Left renal cortex interstitium (tissue), 4 donors: ENCODE results near the gene MCTP1. TPM values are rescaled to one million over a fixed set of nuclear protein-coding genes. Genes with fewer than 3 reads are reported as not detected.
"Not testable (repeated sequence)": the region's sequence is repeated elsewhere in the genome, so short reads cannot be mapped to it uniquely, and the experiment has no call there.

ENCODE experiments used
- DNase-seq, 4 donors: peaks; one replicate each; pipeline ENCODE4 v3.0.0-alpha.2; 2013; ENCODE audit warnings: low read depth in 4 of 4, low spot score in 2 of 4, missing footprints in 1 of 4
- polyA plus RNA-seq, 4 donors: library from polyadenylated mRNA; unstranded; fragments of 120-200 nt; gene quantifications; one replicate each; pipeline ENCODE4 v1.2.1, GENCODE V29; 2013; ENCODE audit not compliant: insufficient read length in 4 of 4

Gene MCTP1
- polyA plus RNA-seq, 4 donors: 3.8 to 6.8 (median 5.1) TPM

- no peak for DNase-seq
Observed at GRCh38 chr5:95043648-95044047, 241.2 kb downstream of the MCTP1 start.

GRCh38 chr5:95043234-95043633, 241.7 kb downstream of the MCTP1 start:
- no peak for DNase-seq

- no peak for DNase-seq
Observed at GRCh38 chr5:95042037-95042436, 242.9 kb downstream of the MCTP1 start.

- no peak for DNase-seq
Observed at GRCh38 chr5:95035891-95036685, 248.8 kb downstream of the MCTP1 start.

DNA sequence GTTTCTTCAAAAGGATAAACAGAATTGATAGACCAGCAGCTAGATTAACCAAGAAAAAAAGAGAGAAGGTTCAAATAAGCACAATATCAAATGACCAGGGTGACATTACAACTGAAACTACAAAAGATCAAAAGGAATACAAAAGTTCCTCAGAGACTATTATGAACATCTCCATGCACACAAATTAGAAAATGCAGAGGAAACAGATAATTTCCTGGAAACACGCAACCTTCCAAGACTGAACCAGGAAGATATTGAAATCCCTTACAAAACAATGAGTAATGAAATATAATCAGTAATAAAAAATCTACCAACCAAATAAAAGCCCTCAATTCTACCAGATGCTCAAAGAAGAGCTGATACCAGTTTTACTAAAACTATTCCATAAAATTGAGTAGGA, 252.1 kb downstream of the MCTP1 start:
- DNase-seq: no peak

DNA sequence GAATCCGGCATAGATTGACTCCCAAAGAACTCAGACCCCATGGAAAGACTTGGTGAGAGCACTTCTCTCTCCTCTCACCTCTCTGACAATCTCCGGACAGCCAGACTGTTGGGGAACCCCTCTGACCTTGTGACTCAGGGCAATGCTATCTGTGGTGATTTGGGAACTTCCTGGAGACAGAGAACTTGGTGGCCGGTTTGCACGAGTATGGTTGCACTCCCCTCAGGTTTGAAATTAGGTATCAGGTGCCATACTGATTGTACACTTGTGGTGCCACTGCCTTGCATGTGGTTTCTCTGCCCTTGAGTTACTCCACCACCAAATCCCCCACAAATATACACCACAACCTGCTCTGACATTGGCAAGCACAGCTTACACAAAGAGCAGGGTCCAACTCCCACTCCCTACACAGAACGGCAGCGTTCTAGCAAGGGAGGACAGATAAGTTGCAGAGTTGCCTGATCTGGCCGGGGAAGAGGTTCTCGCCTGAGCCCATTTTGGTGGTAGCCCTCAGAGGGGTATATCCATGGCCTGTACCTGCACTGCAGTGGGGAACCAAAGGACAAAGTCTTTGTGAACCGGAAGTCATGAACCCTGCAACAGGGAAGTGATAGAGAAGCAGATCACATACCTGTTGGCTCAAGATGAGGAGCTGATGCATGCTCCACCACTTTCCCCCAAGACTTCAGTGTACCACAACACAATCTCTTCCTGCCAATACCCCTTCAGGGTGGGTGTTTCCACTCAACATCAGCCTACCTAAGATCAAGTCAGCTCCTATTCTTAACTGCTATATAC, 255.1 kb downstream of the MCTP1 start:
- DNase-seq: no peak

GRCh38 chr5:95027775-95028174, 257.1 kb downstream of the MCTP1 start:
- no peak for DNase-seq

- DNase-seq: no peak
Observed at GRCh38 chr5:95027151-95027721, 257.7 kb downstream of the MCTP1 start.

- no peak for DNase-seq
Observed at GRCh38 chr5:95026718-95027117, 258.2 kb downstream of the MCTP1 start.

GRCh38 chr5:95022967-95023695, 261.8 kb downstream of the MCTP1 start:
- no peak for DNase-seq

- no peak for DNase-seq
Observed at GRCh38 chr5:95020345-95020744, 264.5 kb downstream of the MCTP1 start.

GRCh38 chr5:95018946-95019345, 265.9 kb downstream of the MCTP1 start:
- DNase-seq: no peak

DNA sequence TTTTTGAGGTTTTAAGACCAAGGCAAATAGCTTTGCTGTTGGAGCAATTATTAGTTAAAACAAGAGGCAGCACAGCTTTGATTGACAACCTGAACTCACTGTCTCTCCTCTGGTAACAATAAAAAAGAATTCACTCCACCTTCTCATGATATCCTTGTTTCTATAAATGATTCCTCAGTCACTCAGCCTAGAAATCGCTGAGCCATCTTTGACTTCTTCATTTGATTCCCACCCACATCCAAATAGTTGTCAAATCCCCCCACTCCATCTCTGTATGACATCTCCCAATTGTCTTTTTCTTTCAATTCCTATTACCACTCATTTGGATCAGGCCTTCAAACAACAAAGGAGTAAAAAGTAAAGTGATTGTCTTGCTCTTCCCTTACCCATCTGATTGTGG, 266.4 kb downstream of the MCTP1 start:
- no peak for DNase-seq

DNA sequence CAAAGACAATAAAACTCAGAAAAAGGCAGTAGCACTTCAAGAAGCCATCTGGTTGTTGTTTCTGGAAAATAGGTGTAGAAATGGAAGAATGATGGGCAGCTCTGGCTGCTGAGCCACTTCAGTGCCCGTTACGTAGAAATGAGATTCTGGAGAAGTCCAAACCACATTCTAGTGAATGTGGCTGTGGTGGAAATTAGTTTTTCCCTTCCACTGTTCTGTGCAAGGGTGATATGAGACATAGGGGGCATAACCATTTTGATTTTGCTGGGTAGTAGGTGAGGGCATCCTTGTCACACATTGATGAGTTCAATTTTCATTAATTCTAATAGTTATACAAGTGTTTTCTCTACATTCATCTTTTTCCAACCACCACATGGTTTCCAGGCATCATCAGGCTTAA, 275.1 kb downstream of the MCTP1 start:
- no peak for DNase-seq

DNA sequence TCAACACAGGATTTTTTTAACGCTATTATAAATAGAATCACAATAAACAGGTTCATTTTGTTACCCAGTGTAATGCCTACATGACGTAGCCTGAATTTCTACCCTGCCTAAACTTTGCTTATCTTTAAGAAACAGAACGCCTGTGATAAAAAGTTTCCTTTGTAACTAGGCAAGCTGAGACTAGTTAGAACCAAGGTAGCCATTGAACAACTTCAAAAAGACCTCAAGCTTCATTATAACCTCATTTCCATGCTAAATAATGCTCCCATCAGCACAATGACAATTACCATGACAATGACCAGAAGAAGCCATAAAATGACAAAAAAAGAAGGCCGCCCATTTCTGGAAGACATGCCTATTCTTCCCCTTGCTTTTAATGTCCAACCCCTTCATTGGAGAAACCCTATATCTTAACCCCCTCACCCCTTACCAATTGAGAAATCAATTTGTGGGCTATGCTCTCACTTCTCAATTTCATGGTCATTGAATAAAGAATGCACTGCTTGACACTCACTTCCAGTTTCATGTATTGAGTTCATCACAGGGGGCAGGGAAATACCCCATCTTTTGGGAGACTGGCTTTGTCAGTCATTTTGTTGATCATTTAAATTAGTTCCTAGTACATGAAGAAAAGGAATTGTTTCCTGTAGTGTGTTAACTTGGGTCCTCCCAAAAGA, 276.8 kb downstream of the MCTP1 start:
- DNase-seq: no peak

DNA sequence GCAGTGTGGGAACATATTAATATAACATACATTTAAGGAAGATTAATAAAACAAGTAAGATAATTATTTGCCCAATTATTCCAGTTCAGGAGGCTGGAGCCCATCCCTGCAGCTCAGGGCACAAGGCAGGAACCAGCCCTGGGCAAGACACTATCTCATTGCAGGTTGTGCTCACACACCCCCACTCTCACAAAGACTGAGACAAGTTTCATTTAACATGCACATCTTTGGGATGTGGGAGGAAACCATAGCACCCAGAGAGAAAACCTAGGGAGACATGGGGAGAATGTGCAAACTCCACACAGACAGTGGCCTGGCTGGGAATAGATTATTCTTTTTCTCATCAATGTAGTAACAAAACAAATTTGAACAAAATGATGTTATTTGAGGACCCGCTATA, 279.1 kb downstream of the MCTP1 start:
- no peak for DNase-seq

- no peak for DNase-seq
Observed at GRCh38 chr5:94998670-94999069, 286.2 kb downstream of the MCTP1 start.

GRCh38 chr5:94994537-94994936, 290.4 kb downstream of the MCTP1 start:
- DNase-seq: not testable (repeated sequence)

- DNase-seq: no peak
Observed at GRCh38 chr5:94993491-94993890, 291.4 kb downstream of the MCTP1 start.

DNA sequence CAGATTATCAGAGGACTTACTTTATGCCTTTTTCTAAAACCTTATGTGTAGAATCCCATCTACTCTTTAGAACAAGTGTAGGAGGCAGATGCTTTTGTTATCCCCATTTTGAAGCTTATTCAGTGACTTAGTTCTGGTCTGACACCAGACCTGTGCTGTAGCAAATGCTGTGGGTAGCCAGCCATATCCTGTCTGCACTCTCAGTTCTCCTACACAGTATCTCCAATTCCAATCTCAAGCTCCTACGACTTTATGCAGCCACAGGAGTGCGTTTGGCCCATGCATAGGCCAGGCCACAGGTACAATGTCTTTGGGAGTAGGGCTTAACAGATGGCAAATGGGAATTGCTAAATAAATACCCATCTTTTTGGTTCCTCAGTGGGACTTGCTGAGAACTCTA, 292.6 kb downstream of the MCTP1 start:
- no peak for DNase-seq
